ENCODE measurements around the gene EPB41L2. TPM values are rescaled to one million over a fixed set of nuclear protein-coding genes. Genes with fewer than 3 reads are reported as not detected.

Gene EPB41L2
- total RNA-seq, 1 experiment from 2014 or later = 74.8 TPM

DNA sequence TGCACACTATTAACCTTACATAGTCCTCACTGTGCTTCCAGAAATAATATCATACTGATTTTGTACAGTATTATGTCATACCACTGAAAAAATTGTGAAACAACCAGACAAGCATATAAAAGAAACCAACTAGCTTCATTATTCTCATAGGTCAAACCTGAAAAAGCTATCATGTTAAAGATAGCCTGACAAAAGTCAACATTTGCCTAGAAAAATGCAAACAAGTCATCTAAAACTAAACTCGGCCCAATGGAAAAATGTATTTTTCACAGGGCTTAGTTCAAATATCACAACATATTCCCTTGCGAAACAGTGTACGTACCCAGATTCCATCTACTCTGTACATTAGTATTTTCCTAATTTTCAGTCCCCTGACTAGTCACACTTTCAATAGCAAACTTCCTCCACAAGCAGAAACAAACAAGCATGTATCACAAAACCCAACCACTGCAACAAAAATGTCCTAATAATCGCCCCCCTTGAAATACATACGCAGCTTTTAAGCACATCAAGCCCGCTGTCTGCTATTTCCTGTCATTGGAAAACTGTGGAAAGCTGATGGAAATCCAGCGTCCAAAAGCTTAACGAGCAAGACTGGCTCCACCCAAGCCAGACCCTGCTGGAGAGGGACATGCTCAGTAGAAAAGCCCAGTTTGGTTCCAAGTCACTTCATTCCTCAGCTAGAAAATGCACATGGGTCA lies 93.1 kb downstream of the EPB41L2 start:
- intact Hi-C loops (cut with micrococcal nuclease) = no loop called here
- no peaks in the 10 kb centered on the region for H4K20me1 ChIP-seq (ENCODE audit: insufficient read depth)
- H3K9me3 ChIP-seq (ENCODE audit: control insufficient read depth in 1 of 2, insufficient read depth in 1 of 2, low read depth in 1 of 2, low read length in 2 of 2) = no peaks in the 10 kb centered on the region
- no peak overlapping the region for H3K27ac ChIP-seq (ENCODE audit: low read depth, low read length)
- no peaks in the 10 kb centered on the region for H3K36me3 ChIP-seq (ENCODE audit: control insufficient read depth in 1 of 2, insufficient read depth in 2 of 2, low read length in 2 of 2)
- no peak overlapping the region for H3K4me3 ChIP-seq (replicated peaks in 1 of 2; ENCODE audit: low read depth in 1 of 2, low read length in 2 of 2)
- no peak for TF ChIP-seq CEBPB (IDR thresholded peaks at IDR 0.05; ENCODE audit: low read depth)
- TF ChIP-seq ZNF274 (IDR thresholded peaks at IDR 0.05; ENCODE audit: low read depth, low read length) = no peak
- no peak for TF ChIP-seq SRF (IDR thresholded peaks at IDR 0.05; ENCODE audit: low read depth)
- TF ChIP-seq, protein P1, sequence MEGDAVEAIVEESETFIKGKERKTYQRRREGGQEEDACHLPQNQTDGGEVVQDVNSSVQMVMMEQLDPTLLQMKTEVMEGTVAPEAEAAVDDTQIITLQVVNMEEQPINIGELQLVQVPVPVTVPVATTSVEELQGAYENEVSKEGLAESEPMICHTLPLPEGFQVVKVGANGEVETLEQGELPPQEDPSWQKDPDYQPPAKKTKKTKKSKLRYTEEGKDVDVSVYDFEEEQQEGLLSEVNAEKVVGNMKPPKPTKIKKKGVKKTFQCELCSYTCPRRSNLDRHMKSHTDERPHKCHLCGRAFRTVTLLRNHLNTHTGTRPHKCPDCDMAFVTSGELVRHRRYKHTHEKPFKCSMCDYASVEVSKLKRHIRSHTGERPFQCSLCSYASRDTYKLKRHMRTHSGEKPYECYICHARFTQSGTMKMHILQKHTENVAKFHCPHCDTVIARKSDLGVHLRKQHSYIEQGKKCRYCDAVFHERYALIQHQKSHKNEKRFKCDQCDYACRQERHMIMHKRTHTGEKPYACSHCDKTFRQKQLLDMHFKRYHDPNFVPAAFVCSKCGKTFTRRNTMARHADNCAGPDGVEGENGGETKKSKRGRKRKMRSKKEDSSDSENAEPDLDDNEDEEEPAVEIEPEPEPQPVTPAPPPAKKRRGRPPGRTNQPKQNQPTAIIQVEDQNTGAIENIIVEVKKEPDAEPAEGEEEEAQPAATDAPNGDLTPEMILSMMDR (IDR thresholded peaks at IDR 0.05 in 2 of 3, conservative IDR thresholded peaks at IDR 0.05 in 1 of 3; ENCODE audit: borderline replicate concordance in 1 of 3, insufficient read depth in 1 of 3, low read depth in 2 of 3, low read length in 2 of 3) = no peak
- TF ChIP-seq RAD21 (IDR thresholded peaks at IDR 0.05; ENCODE audit: low read depth) = no peak
- TF ChIP-seq, protein P2, sequence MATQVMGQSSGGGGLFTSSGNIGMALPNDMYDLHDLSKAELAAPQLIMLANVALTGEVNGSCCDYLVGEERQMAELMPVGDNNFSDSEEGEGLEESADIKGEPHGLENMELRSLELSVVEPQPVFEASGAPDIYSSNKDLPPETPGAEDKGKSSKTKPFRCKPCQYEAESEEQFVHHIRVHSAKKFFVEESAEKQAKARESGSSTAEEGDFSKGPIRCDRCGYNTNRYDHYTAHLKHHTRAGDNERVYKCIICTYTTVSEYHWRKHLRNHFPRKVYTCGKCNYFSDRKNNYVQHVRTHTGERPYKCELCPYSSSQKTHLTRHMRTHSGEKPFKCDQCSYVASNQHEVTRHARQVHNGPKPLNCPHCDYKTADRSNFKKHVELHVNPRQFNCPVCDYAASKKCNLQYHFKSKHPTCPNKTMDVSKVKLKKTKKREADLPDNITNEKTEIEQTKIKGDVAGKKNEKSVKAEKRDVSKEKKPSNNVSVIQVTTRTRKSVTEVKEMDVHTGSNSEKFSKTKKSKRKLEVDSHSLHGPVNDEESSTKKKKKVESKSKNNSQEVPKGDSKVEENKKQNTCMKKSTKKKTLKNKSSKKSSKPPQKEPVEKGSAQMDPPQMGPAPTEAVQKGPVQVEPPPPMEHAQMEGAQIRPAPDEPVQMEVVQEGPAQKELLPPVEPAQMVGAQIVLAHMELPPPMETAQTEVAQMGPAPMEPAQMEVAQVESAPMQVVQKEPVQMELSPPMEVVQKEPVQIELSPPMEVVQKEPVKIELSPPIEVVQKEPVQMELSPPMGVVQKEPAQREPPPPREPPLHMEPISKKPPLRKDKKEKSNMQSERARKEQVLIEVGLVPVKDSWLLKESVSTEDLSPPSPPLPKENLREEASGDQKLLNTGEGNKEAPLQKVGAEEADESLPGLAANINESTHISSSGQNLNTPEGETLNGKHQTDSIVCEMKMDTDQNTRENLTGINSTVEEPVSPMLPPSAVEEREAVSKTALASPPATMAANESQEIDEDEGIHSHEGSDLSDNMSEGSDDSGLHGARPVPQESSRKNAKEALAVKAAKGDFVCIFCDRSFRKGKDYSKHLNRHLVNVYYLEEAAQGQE (IDR thresholded peaks at IDR 0.05; ENCODE audit: low read depth) = no peak
- TF ChIP-seq, protein P3, sequence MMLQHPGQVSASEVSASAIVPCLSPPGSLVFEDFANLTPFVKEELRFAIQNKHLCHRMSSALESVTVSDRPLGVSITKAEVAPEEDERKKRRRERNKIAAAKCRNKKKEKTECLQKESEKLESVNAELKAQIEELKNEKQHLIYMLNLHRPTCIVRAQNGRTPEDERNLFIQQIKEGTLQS (IDR thresholded peaks at IDR 0.05) = no peak
- TF ChIP-seq FOSL1 (IDR thresholded peaks at IDR 0.05; ENCODE audit: low read depth) = no peak
- TF ChIP-seq ELF1 (IDR thresholded peaks at IDR 0.05; ENCODE audit: borderline replicate concordance, low read depth) = no peak
- no peak for TF ChIP-seq EZH2phosphoT487 (IDR thresholded peaks at IDR 0.05; ENCODE audit: borderline replicate concordance)
- TF ChIP-seq EZH2 (IDR thresholded peaks at IDR 0.05) = no peak
- TF ChIP-seq JUND (IDR thresholded peaks at IDR 0.05) = no peak
- TF ChIP-seq CBX3 (IDR thresholded peaks at IDR 0.05; ENCODE audit: low read depth) = no peak
- H3K27me3 ChIP-seq (ENCODE audit: insufficient read depth, low read length) = no peaks in the 10 kb centered on the region
- no peak overlapping the region for H3K9ac ChIP-seq (ENCODE audit: low read length)
- no peak overlapping the region for H2AFZ ChIP-seq (ENCODE audit: low read depth, low read length, poor library complexity, severe bottlenecking)
- H3K9me2 ChIP-seq (ENCODE audit: insufficient read depth) = no peaks in the 10 kb centered on the region
- peaks cover 0 to 5% of the 10 kb centered on the region in 2 experiments; a peak in 2 of 4 replicates for H3K4me1 ChIP-seq (ENCODE audit: control insufficient read depth in 1 of 2, insufficient read depth in 2 of 2, low read length in 2 of 2)
- H3K79me2 ChIP-seq (ENCODE audit: insufficient read depth, low read length) = peaks cover 12% of the 10 kb centered on the region; the same call in 1 of the 2 replicates
- no peak overlapping the region for H3K4me2 ChIP-seq (ENCODE audit: low read length)
- DNase-seq (ENCODE audit: low read depth, low spot score) (no peak), ATAC-seq (no peak)
- ChIA-PET RAD21 (ENCODE audit: low non-redundant PET in 1 of 2, low total read pairs in 2 of 2, uncharacterized antibody in 2 of 2, unreplicated experiment in 2 of 2) (no interaction called here), CTCF (no interaction called here), POLR2A (no interaction called here)
- no TSS peak for BruUV-seq (replicated peaks)
